ENCODE data around the gene LSAMP.

Gene LSAMP

GRCh38 chr3:116161575-116162525 is 283.4 kb downstream of the LSAMP start:
- DNase-seq (ENCODE audit: low spot score), result peak; percentile 69

- no peak for DNase-seq (ENCODE audit: low spot score)
These were observed 284.7 kb downstream of the LSAMP start for GRCh38 chr3:116160594-116160993.

GRCh38 chr3:116155841-116156240 is 289.4 kb downstream of the LSAMP start:
- no peak for DNase-seq (ENCODE audit: low spot score)

- no peak for DNase-seq (ENCODE audit: low spot score)
These were observed 290.9 kb downstream of the LSAMP start for GRCh38 chr3:116154389-116154788.

- no peak for DNase-seq (ENCODE audit: low spot score)
These were observed 292.1 kb downstream of the LSAMP start for GRCh38 chr3:116153174-116153573.

- no peak for DNase-seq (ENCODE audit: low spot score)
These were observed 294.6 kb downstream of the LSAMP start for GRCh38 chr3:116150655-116151167.

GRCh38 chr3:116148881-116149851 is 296.1 kb downstream of the LSAMP start:
- peak; percentile 48 for DNase-seq (ENCODE audit: low spot score)

GRCh38 chr3:116145613-116146012 is 299.7 kb downstream of the LSAMP start:
- no peak for DNase-seq (ENCODE audit: low spot score)

GRCh38 chr3:116141724-116142123 is 303.6 kb downstream of the LSAMP start:
- no peak for DNase-seq (ENCODE audit: low spot score)

GRCh38 chr3:116140100-116140689 is 305.1 kb downstream of the LSAMP start:
- DNase-seq (ENCODE audit: low spot score), result peak; percentile 89

GRCh38 chr3:116139641-116140040 is 305.6 kb downstream of the LSAMP start:
- peak; percentile 97 for DNase-seq (ENCODE audit: low spot score)

- DNase-seq (ENCODE audit: low spot score), result peak; percentile 78
These were observed 309.7 kb downstream of the LSAMP start for GRCh38 chr3:116135457-116136085.

- DNase-seq (ENCODE audit: low spot score), result no peak
These were observed 315.9 kb downstream of the LSAMP start for GRCh38 chr3:116129187-116129946.

GRCh38 chr3:116127464-116127863 is 317.8 kb downstream of the LSAMP start:
- DNase-seq (ENCODE audit: low spot score), result no peak

- DNase-seq (ENCODE audit: low spot score), result no peak
These were observed 321.1 kb downstream of the LSAMP start for GRCh38 chr3:116124166-116124565.

- DNase-seq (ENCODE audit: low spot score), result no peak
These were observed 326.7 kb downstream of the LSAMP start for GRCh38 chr3:116118475-116119169.

- no peak for DNase-seq (ENCODE audit: low spot score)
These were observed 330.7 kb downstream of the LSAMP start for GRCh38 chr3:116114586-116114985.

- no peak for DNase-seq (ENCODE audit: low spot score)
These were observed 332.6 kb downstream of the LSAMP start for GRCh38 chr3:116112696-116113095.

GRCh38 chr3:116111765-116112164 is 333.5 kb downstream of the LSAMP start:
- DNase-seq (ENCODE audit: low spot score), result no peak
